GM12878 (cell line): ENCODE measurements around the gene EFHD2. TPM values are rescaled to one million over a fixed set of nuclear protein-coding genes. Genes with fewer than 3 reads are reported as not detected.

Source experiments
- ATAC-seq: fragments of 200-7000 bp; cut with Tn5 transposase; 3 replicates; pipeline ENCODE4 v1.9.1; 2020; ENCODE audit warnings: mild to moderate bottlenecking, moderate library complexity
- BruUV-seq: library from RNA; stranded (reverse); fragments of 400-500 nt; replicated peaks from 2 replicates; lab custom pipeline; 2021; lab: Mats Ljungman, UMichigan
- CTCF ChIA-PET: fragments of 300-600 bp; sonication (Branson Sonifier 250); formaldehyde crosslinking; extraction: SDS; loops from one replicate; lab custom pipeline; 2021; ENCODE audit warnings: inconsistent platforms; lab: Yijun Ruan, JAX
- POLR2A ChIA-PET: fragments of 350-600 bp; formaldehyde crosslinking; extraction: SDS; loops from one replicate; lab custom pipeline; 2021; ENCODE audit warnings: inconsistent platforms; lab: Charles Lee
- RAD21 ChIA-PET: fragments of 300-600 bp; sonication (Branson Sonifier 250); formaldehyde crosslinking; loops from one replicate; lab custom pipeline; 2023; ENCODE audit warnings: antibody characterized with exemption; ENCODE audit not compliant: unreplicated experiment; lab: Charles Lee
- SMC1A ChIA-PET: fragments of 300-600 bp; sonication (Branson Sonifier 250); formaldehyde crosslinking; loops from one replicate; lab custom pipeline; 2023; ENCODE audit not compliant: unreplicated experiment, uncharacterized antibody; lab: Charles Lee
- DNase-seq: peaks from one replicate; pipeline ENCODE4 v3.0.0-alpha.2; 2011; ENCODE audit warnings: low read depth, low spot score
- FAIRE-seq: peaks from 3 replicates; lab custom pipeline; 2011; peaks lifted over from hg19 to GRCh38; lab: Jason Lieb, UNC
- H2AFZ ChIP-seq: 2 replicates; pipeline ENCODE4 v1.6.0; 2011; ENCODE audit warnings: low read depth, low read length, control low read depth; ENCODE audit not compliant: control insufficient read depth
- H3K27ac ChIP-seq: 2 replicates; pipeline ENCODE4 v1.5.1; 2011; ENCODE audit warnings: control low read depth; ENCODE audit not compliant: control insufficient read depth, insufficient read depth
- H3K27me3 ChIP-seq, 2 experiments: replicated peaks in 1 of 2; 2 replicates each; pipeline versions ENCODE4 v1.6.0 to v1.6.1; 2011; ENCODE audit warnings: low read length in 1 of 2; ENCODE audit not compliant: control insufficient read depth in 2 of 2, insufficient read depth in 2 of 2
- H3K36me3 ChIP-seq, 2 experiments: 2 replicates each; pipeline ENCODE4 v1.5.1; 2011; ENCODE audit warnings: low read length in 1 of 2; ENCODE audit not compliant: control insufficient read depth in 2 of 2, insufficient read depth in 2 of 2
- H3K4me1 ChIP-seq: 2 replicates; pipeline ENCODE4 v1.6.1; 2011; ENCODE audit warnings: mild to moderate bottlenecking, low read length, moderate library complexity, mixed read lengths; ENCODE audit not compliant: control insufficient read depth, insufficient read depth
- H3K4me2 ChIP-seq: 2 replicates; pipeline ENCODE4 v1.6.0; 2011; ENCODE audit warnings: control low read depth; ENCODE audit not compliant: control insufficient read depth, insufficient read depth
- H3K4me3 ChIP-seq: fragments of 200-600 bp; sonication (generic); 2 replicates; pipeline ENCODE4 v1.5.1; 2016
- H3K79me2 ChIP-seq: 2 replicates; pipeline ENCODE4 v1.6.0; 2011; ENCODE audit warnings: low read length; ENCODE audit not compliant: control insufficient read depth, insufficient read depth
- H3K9ac ChIP-seq: 2 replicates; pipeline ENCODE4 v1.8.0; 2011; ENCODE audit warnings: low read length, control low read depth, mixed read lengths; ENCODE audit not compliant: control insufficient read depth, insufficient read depth
- H3K9me3 ChIP-seq: replicated peaks from 3 replicates; pipeline ENCODE4 v1.5.1; 2011; ENCODE audit warnings: mild to moderate bottlenecking, low read length; ENCODE audit not compliant: control insufficient read depth, insufficient read depth
- H4K20me1 ChIP-seq: 2 replicates; pipeline ENCODE4 v1.6.0; 2011; ENCODE audit not compliant: control insufficient read depth, insufficient read depth
- CHD1 ChIP-seq: IDR thresholded peaks from 2 replicates; pipeline ENCODE4 v1.6.1; 2012; ENCODE audit warnings: low read depth, low read length, improper control_type of control experiment
- CREM ChIP-seq: IDR thresholded peaks from 2 replicates; pipeline ENCODE4 v1.6.1; 2014; ENCODE audit warnings: antibody characterized with exemption, low read depth
- CTCF ChIP-seq, 3 experiments: IDR thresholded peaks in 2 of 3; conservative IDR thresholded peaks in 1 of 3; 2 replicates each; pipeline ENCODE4 v1.5.1; 2011; ENCODE audit warnings: low read depth in 3 of 3, low read length in 3 of 3, mild to moderate bottlenecking in 3 of 3, control low read depth in 2 of 3, moderate library complexity in 2 of 3, inconsistent platforms in 1 of 3, mixed read lengths in 1 of 3; ENCODE audit not compliant: control insufficient read depth in 2 of 3, insufficient read depth in 1 of 3; ENCODE audit errors: extremely low read depth in 1 of 3
- ELK1 ChIP-seq: IDR thresholded peaks from 2 replicates; pipeline ENCODE4 v1.6.1; 2012; ENCODE audit warnings: low read depth, low read length, improper control_type of control experiment
- FOXK2 ChIP-seq: fragments of 450-650 bp; IDR thresholded peaks from 2 replicates; pipeline ENCODE4 v1.6.1; 2017; ENCODE audit warnings: mild to moderate bottlenecking, moderate library complexity
- MYC ChIP-seq: IDR thresholded peaks from 2 replicates; pipeline ENCODE4 v1.6.1; 2011; ENCODE audit warnings: mild to moderate bottlenecking, low read length, moderate library complexity, inconsistent platforms; ENCODE audit not compliant: insufficient read depth, insufficient replicate concordance, insufficient read length, severe bottlenecking
- NR2C2 ChIP-seq: IDR thresholded peaks from 2 replicates; pipeline ENCODE4 v1.6.1; 2011; ENCODE audit warnings: borderline replicate concordance, low read depth; ENCODE audit not compliant: control insufficient read depth, insufficient read length
- PAX5 ChIP-seq: IDR thresholded peaks from 2 replicates; pipeline ENCODE4 v1.6.1; 2011; ENCODE audit warnings: low read depth, low read length, borderline replicate concordance
- POLR2AphosphoS2 ChIP-seq: IDR thresholded peaks from 2 replicates; pipeline ENCODE4 v1.6.1; 2011; ENCODE audit warnings: low read depth, mild to moderate bottlenecking, low read length, improper control_type of control experiment, moderate library complexity
- SP1 ChIP-seq: IDR thresholded peaks from one replicate; pipeline ENCODE4 v1.6.1; 2011; ENCODE audit warnings: low read depth, low read length
- YBX1 ChIP-seq: fragments of 450-650 bp; IDR thresholded peaks from 2 replicates; pipeline ENCODE4 v1.6.1; 2016; ENCODE audit warnings: antibody characterized with exemption
- ZBTB4 ChIP-seq: fragments of 450-650 bp; formaldehyde crosslinking; IDR thresholded peaks from 2 replicates; pipeline ENCODE4 v1.4.0; 2022; ENCODE audit warnings: mild to moderate bottlenecking, moderate library complexity
- ZNF384 ChIP-seq: IDR thresholded peaks from 2 replicates; pipeline ENCODE4 v1.6.1; 2012; ENCODE audit warnings: low read depth, mild to moderate bottlenecking, low read length, improper control_type of control experiment, borderline replicate concordance
- WGBS: methylation state at CpG from one replicate; pipeline ENCODE4 v1.1.6; 2016; ENCODE audit warnings: low lambda C conversion rate; ENCODE audit not compliant: insufficient replicate concordance, insufficient coverage; ENCODE audit errors: missing lambda C conversion rate; 5-methylcytosine and 5-hydroxymethylcytosine counted together
- in situ Hi-C: fragments of 300-500 bp; cut with MboI; formaldehyde crosslinking; loops from 9 replicates; pipeline ENCODE4 v1.14.3; 2018; ENCODE audit warnings: mixed read lengths
- intact Hi-C: fragments of 100-400 bp; cut with micrococcal nuclease; formaldehyde crosslinking; loops from one replicate; pipeline ENCODE4 v1.14.2; 2022; ENCODE audit not compliant: unreplicated experiment
- polyA plus RNA-seq, 11 experiments: library from polyadenylated mRNA; depleted of rRNA in 4 of 11; unstranded in 6 of 11; stranded (reverse) in 5 of 11; fragments of >200 nt; fragmentation: Nextera tagmentation in 4 of 11; fragmentation: Illumina TruSeq in 1 of 11; extraction: Ambion mirVana in 4 of 11; extraction: Trizol in 1 of 11; gene quantifications; 1 replicate in 1 of 11; 2 replicates in 10 of 11; pipeline versions ENCODE4 v1.2.1 to v1.2.3, GENCODE V29; 2011 to 2016; ENCODE audit warnings: inconsistent platforms in 2 of 11, missing spikeins in 2 of 11, low read depth in 1 of 11
- total RNA-seq, 4 experiments: library from RNA; depleted of rRNA in 3 of 4; stranded (reverse); fragments of >200 nt in 3 of 4; fragmentation: Illumina TruSeq in 1 of 4; extraction: Trizol in 1 of 4; gene quantifications; 2 replicates each; pipeline versions ENCODE4 v1.2.1 to v1.2.3, GENCODE V29; 2013 to 2021
- TF ChIP-seq, protein P1 (sequence below): IDR thresholded peaks from 2 replicates; pipeline ENCODE4 v1.6.1; 2011; ENCODE audit warnings: mild to moderate bottlenecking, low read depth, low read length, moderate library complexity; ENCODE audit not compliant: insufficient replicate concordance

The EFHD2 gene
- total and polyA plus RNA-seq, 10 of the 15 experiments (the other 5 are each of a cell fraction or from before 2014, with no cell fraction given) = 4.0 to 114 (median 66.1) TPM

GRCh38 chr1:15370268-15370667 is 39.4 kb upstream of the EFHD2 start (continued):
- TF ChIP-seq ZBTB4 (no peak), MYC (no peak), SP1 (no peak)

DNA sequence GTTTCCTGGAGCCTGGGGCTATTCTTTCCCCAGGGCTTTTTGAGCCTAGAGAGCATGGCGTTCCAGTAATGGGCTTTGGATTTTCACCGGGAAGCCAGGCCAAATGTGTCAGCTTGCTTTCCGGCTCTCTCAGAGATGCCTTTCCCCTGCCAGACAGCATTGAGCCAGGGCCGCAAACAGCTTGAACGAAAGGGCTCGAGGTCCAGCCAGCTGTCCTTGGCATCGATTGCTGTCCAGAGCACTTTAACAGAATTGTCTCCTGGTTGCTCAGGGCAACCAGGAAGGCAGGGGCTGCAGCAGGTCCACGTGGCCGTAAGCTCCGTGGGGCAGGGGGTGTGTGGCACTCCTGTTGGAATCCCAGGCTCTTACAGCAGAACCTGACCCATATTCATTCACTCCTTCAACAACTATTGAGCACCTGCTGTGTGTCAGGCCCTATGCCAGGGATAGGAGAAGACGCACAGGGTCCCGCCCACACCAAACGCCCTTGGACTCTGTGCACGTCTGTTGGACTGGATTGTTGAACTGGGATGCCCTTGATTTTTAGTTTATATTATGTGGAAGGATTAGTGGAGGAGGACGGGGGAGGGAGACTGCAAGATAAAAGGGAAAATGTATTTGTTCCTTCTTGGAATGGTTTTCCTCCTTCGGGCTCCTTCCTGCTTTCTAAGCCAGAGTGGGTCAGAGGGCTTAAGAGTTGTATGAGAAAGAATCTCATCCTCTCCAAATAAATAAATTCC is 38.7 kb upstream of the EFHD2 start:
- Histone ChIP-seq H3K36me3 (no peaks in the 10 kb centered on the region), H2AFZ (no peak overlapping the region), H3K27ac (no peak overlapping the region), H4K20me1 (no peaks in the 10 kb centered on the region), H3K27me3 (peaks cover 0 to 2% of the 10 kb centered on the region in 2 experiments; a peak in 1 of 4 replicates), H3K4me1 (no peaks in the 10 kb centered on the region), H3K79me2 (no peaks in the 10 kb centered on the region), H3K4me2 (no peak overlapping the region), H3K4me3 (no peak overlapping the region), H3K9ac (no peak overlapping the region), H3K9me3 (no peaks in the 10 kb centered on the region)
- no TSS peak for BruUV-seq
- FAIRE-seq (no peak), DNase-seq (no peak), ATAC-seq (no peak)
- ChIA-PET SMC1A (no interaction called here), POLR2A (no interaction called here), CTCF (no interaction called here), RAD21 (no interaction called here)
- in situ Hi-C loops (no loop called here), intact Hi-C loops (no loop called here)
- WGBS = 36% methylated on average over 16 of the region's 16 CpGs
- no peak for TF ChIP-seq NR2C2
- no peak for TF ChIP-seq FOXK2
- TF ChIP-seq, protein P1, sequence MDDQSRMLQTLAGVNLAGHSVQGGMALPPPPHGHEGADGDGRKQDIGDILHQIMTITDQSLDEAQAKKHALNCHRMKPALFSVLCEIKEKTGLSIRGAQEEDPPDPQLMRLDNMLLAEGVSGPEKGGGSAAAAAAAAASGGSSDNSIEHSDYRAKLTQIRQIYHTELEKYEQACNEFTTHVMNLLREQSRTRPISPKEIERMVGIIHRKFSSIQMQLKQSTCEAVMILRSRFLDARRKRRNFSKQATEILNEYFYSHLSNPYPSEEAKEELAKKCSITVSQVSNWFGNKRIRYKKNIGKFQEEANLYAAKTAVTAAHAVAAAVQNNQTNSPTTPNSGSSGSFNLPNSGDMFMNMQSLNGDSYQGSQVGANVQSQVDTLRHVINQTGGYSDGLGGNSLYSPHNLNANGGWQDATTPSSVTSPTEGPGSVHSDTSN = no peak
- no peak for TF ChIP-seq PAX5
- no peak for TF ChIP-seq ZNF384
- no peak for TF ChIP-seq CHD1
- no peak for TF ChIP-seq ELK1
- no peak for TF ChIP-seq YBX1
- no peak for TF ChIP-seq POLR2AphosphoS2
- no peak for TF ChIP-seq CTCF (IDR thresholded peaks at IDR 0.05 in 2 of 3, conservative IDR thresholded peaks at IDR 0.05 in 1 of 3; ENCODE audit: control insufficient read depth in 2 of 3, extremely low read depth in 1 of 3, insufficient read depth in 1 of 3, low read depth in 3 of 3, low read length in 3 of 3)
- no peak for TF ChIP-seq CREM
